Measurements from ENCODE around the gene USP50. TPM values are rescaled to one million over a fixed set of nuclear protein-coding genes. Genes with fewer than 3 reads are reported as not detected.

Gene USP50
- total RNA-seq, result 0.55 TPM in 1 of 2 replicates, not detected in the other

GRCh38 chr15:50546566-50546965, at the start of gene USP50:
TSS of gene USP50 (minus strand) at chr15:50546666. CDS start at chr15:50546525, 141 bp downstream.

Other genes starting within 250 kb of the USP50 start
- gene GABPB1, start 191.5 kb downstream of the USP50 start, total RNA-seq, result 23.3 and 30.8 TPM in 2 replicates
- gene USP8, start 122.3 kb downstream of the USP50 start, total RNA-seq, result 26.6 and 35.4 TPM in 2 replicates
- 14.4 and 22.2 TPM in 2 replicates for gene TRPM7, start 140.1 kb upstream of the USP50 start, total RNA-seq
- 81.4 and 87.4 TPM in 2 replicates for gene SPPL2A, start 219.0 kb upstream of the USP50 start, total RNA-seq

Measured in hair follicular keratinocyte (primary cell).